Caco-2 (cell line): ENCODE measurements around the gene MOB3B. TPM values are rescaled to one million over a fixed set of nuclear protein-coding genes. Genes with fewer than 3 reads are reported as not detected.
"Not testable (repeated sequence)": the region's sequence is repeated elsewhere in the genome, so short reads cannot be mapped to it uniquely, and the experiment has no call there.

Source experiments
- BruUV-seq: library from RNA; stranded (reverse); fragments of 400-500 nt; replicated peaks from 2 replicates; lab custom pipeline; 2021; lab: Mats Ljungman, UMichigan
- CTCF ChIA-PET: fragments of 300-600 bp; sonication (Branson Sonifier 250); formaldehyde crosslinking; loops from one replicate; lab custom pipeline; 2022; ENCODE audit warnings: antibody characterized with exemption; lab: Charles Lee
- POLR2A ChIA-PET: fragments of 300-600 bp; sonication (Branson Sonifier 250); formaldehyde crosslinking; loops from one replicate; lab custom pipeline; 2022; ENCODE audit warnings: antibody characterized with exemption; lab: Charles Lee
- DNase-seq, 2 experiments: peaks; one replicate each; pipeline versions ENCODE4 v3.0.0 to v3.0.0-alpha.2; 2020 to 2022
- H3K27me3 ChIP-seq: replicated peaks from 2 replicates; pipeline ENCODE4 v1.6.0; 2011; ENCODE audit warnings: low read length; ENCODE audit not compliant: control insufficient read depth, insufficient read depth
- H3K36me3 ChIP-seq: 2 replicates; pipeline ENCODE4 v1.5.1; 2011; ENCODE audit warnings: low read length; ENCODE audit not compliant: control insufficient read depth, insufficient read depth
- H3K4me1 ChIP-seq: fragments of 250-450 bp; sonication (Bioruptor Pico); 2 replicates; pipeline ENCODE4 v1.5.1; 2020; ENCODE audit warnings: mild to moderate bottlenecking
- H3K4me3 ChIP-seq: 2 replicates; pipeline ENCODE4 v1.5.1; 2011; ENCODE audit warnings: low read depth, mild to moderate bottlenecking, control low read depth, low read length
- H3K9me3 ChIP-seq: fragments of 250-450 bp; sonication (Bioruptor Pico); 2 replicates; pipeline ENCODE4 v1.5.1; 2020; ENCODE audit warnings: mild to moderate bottlenecking, moderate library complexity
- H3K27ac Mint-ChIP-seq: one replicate; pipeline ENCODE4 v1.8.0; 2022; ENCODE audit warnings: mixed read lengths; ENCODE audit not compliant: unreplicated experiment
- H3K27me3 Mint-ChIP-seq: one replicate; pipeline ENCODE4 v1.8.0; 2022; ENCODE audit warnings: mixed read lengths; ENCODE audit not compliant: insufficient read depth, unreplicated experiment
- H3K36me3 Mint-ChIP-seq: one replicate; pipeline ENCODE4 v1.8.0; 2022; ENCODE audit warnings: mild to moderate bottlenecking, mixed read lengths; ENCODE audit not compliant: insufficient read depth, unreplicated experiment
- H3K4me1 Mint-ChIP-seq: one replicate; pipeline ENCODE4 v1.8.0; 2022; ENCODE audit warnings: low read depth, mixed read lengths; ENCODE audit not compliant: unreplicated experiment
- H3K4me3 Mint-ChIP-seq: one replicate; pipeline ENCODE4 v1.8.0; 2022; ENCODE audit warnings: mild to moderate bottlenecking, moderate library complexity, mixed read lengths; ENCODE audit not compliant: unreplicated experiment
- H3K9me3 Mint-ChIP-seq: one replicate; pipeline ENCODE4 v1.8.0; 2022; ENCODE audit warnings: mixed read lengths; ENCODE audit not compliant: unreplicated experiment
- CTCF ChIP-seq, 2 experiments: fragments of 200-600 bp in 1 of 2; IDR thresholded peaks; 1 replicate in 1 of 2; 2 replicates in 1 of 2; pipeline versions ENCODE4 v1.5.1 to v1.8.0; 2011 to 2022; ENCODE audit warnings: antibody characterized with exemption in 1 of 2, control low read depth in 1 of 2, inconsistent platforms in 1 of 2, low read depth in 1 of 2, low read length in 1 of 2, mild to moderate bottlenecking in 1 of 2, moderate library complexity in 1 of 2; ENCODE audit not compliant: insufficient read depth in 1 of 2, severe bottlenecking in 1 of 2, unreplicated experiment in 1 of 2
- intact Hi-C: fragments of 100-400 bp; cut with micrococcal nuclease; formaldehyde crosslinking; loops from one replicate; pipeline ENCODE4 v1.10.0; 2022; ENCODE audit not compliant: unreplicated experiment
- total RNA-seq: library from RNA; stranded (reverse); gene quantifications from 2 replicates; pipeline ENCODE4 v1.2.3, GENCODE V29; 2022

The MOB3B gene
- total RNA-seq, 1 experiment from 2014 or later = 5.3 TPM

- Mint-ChIP-seq H3K36me3 (no peaks in the 10 kb centered on the region), H3K27me3 (no peaks in the 10 kb centered on the region), H3K9me3 (no peaks in the 10 kb centered on the region), H3K4me3 (no peak overlapping the region), H3K4me1 (peaks cover 8% of the 10 kb centered on the region), H3K27ac (no peak overlapping the region)
- ChIA-PET CTCF (no interaction called here), POLR2A (no interaction called here)
- no peaks in the 10 kb centered on the region for H3K27me3 ChIP-seq
- peaks cover 9% of the 10 kb centered on the region; the same call in 1 of the 2 replicates for H3K4me1 ChIP-seq
- no peak for TF ChIP-seq CTCF (IDR thresholded peaks at IDR 0.05; ENCODE audit: insufficient read depth in 1 of 2, low read depth in 1 of 2, low read length in 1 of 2, severe bottlenecking in 1 of 2, unreplicated experiment in 1 of 2)
- no peaks in the 10 kb centered on the region for H3K9me3 ChIP-seq
- no peak overlapping the region for H3K4me3 ChIP-seq
- BruUV-seq = no TSS peak
- intact Hi-C loops = no loop called here
- DNase-seq = no peak
- no peaks in the 10 kb centered on the region for H3K36me3 ChIP-seq
These were observed 78.9 kb downstream of the MOB3B start for GRCh38 chr9:27450752-27451151.

GRCh38 chr9:27448356-27448755, 81.3 kb downstream of the MOB3B start:
- not testable (repeated sequence) for H3K36me3 Mint-ChIP-seq

GRCh38 chr9:27447031-27447683, 82.5 kb downstream of the MOB3B start:
- H3K4me1 Mint-ChIP-seq = peaks cover 8% of the 10 kb centered on the region
- BruUV-seq = no TSS peak

More at GRCh38 chr9:27448356-27448755, 81.3 kb downstream of the MOB3B start:
- H3K9me3 Mint-ChIP-seq, intact Hi-C loops, POLR2A ChIA-PET, H3K4me1 ChIP-seq, H3K9me3 ChIP-seq, H3K4me1 Mint-ChIP-seq, H3K36me3 ChIP-seq, H3K27ac Mint-ChIP-seq, DNase-seq, H3K27me3 Mint-ChIP-seq, H3K27me3 ChIP-seq, CTCF ChIA-PET, H3K4me3 ChIP-seq, H3K4me3 Mint-ChIP-seq, BruUV-seq: not testable (repeated sequence)

More at GRCh38 chr9:27447031-27447683, 82.5 kb downstream of the MOB3B start:
- ChIA-PET POLR2A (no interaction called here), CTCF (interaction anchor here (1.0 kb wide), 1 partner anchor 114 kb away, joined by 9 read pairs; no protein-coding TSS in a partner anchor)
- no peak overlapping the region for H3K27ac Mint-ChIP-seq
- H3K4me3 Mint-ChIP-seq = no peak overlapping the region
- TF ChIP-seq CTCF (IDR thresholded peaks at IDR 0.05; ENCODE audit: insufficient read depth in 1 of 2, low read depth in 1 of 2, low read length in 1 of 2, severe bottlenecking in 1 of 2, unreplicated experiment in 1 of 2) = no peak
- intact Hi-C loops = no loop called here
- Histone ChIP-seq H3K4me3 (no peak overlapping the region), H3K27me3 (no peaks in the 10 kb centered on the region), H3K9me3 (no peaks in the 10 kb centered on the region), H3K36me3 (no peaks in the 10 kb centered on the region), H3K4me1 (peaks cover 9% of the 10 kb centered on the region; the same call in 1 of the 2 replicates)
- DNase-seq = no peak
- H3K27me3 Mint-ChIP-seq = no peaks in the 10 kb centered on the region
- H3K9me3 Mint-ChIP-seq = no peaks in the 10 kb centered on the region
- H3K36me3 Mint-ChIP-seq = no peaks in the 10 kb centered on the region
